Gastrocnemius medialis (tissue), 4 donors: ENCODE results near the gene ITPKB.
"Not testable (repeated sequence)": the region's sequence is repeated elsewhere in the genome, so short reads cannot be mapped to it uniquely, and the experiment has no call there.

ENCODE experiments used
- POLR2A ChIP-seq, 2 donors: fragments of 450-650 bp; IDR thresholded peaks; one replicate each; pipeline ENCODE4 v1.6.1; 2017; ENCODE audit warnings: antibody characterized with exemption in 2 of 2, mild to moderate bottlenecking in 2 of 2, moderate library complexity in 2 of 2
- TF ChIP-seq, protein P1 (sequence below), 5 experiments: fragments of 450-650 bp in 3 of 5; fragments of 200-600 bp in 2 of 5; sonication (generic) in 2 of 5; IDR thresholded peaks in 4 of 5; conservative IDR thresholded peaks in 1 of 5; 1 replicate in 4 of 5; 2 replicates in 1 of 5; pipeline ENCODE4 v1.5.1; 2016 to 2019; ENCODE audit warnings: antibody characterized with exemption in 5 of 5, mild to moderate bottlenecking in 3 of 5, moderate library complexity in 3 of 5

DNA sequence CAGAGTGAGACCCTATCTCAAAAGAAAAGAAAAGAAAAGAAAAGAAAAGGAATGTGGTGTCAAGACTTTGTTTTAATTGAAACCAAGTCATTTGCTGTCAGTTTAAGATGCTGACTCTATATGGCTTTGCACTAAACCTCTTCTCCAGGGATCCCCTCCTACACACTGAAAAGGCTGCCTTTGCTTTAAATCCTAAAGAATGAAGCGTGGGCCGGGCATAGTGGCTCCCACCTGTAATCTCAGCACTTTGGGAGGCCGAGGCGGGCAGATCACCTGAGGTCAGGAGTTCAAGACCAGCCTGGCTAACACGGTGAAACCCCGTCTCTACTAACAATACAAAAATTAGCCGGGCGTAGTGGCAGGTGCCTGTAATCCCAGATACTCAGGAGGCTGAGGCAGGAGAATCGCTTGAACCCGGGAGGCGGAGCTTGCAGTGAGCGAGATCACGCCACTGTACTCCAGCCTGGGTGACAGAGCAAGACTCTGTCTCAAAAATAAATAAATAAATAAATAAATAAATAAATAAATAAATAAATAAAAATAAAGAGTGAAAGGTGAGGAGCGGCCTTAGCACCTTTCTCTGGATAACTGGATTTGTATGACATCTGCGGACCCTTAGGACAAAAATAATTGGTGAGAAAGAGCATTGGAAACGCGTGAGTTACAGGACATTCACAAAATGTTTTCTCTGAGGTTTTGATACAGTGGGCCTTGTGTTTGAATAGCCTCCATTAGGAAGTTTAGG, 8.6 kb upstream of the ITPKB start:
- TF ChIP-seq POLR2A (IDR thresholded peaks at IDR 0.05), result not testable (repeated sequence)
- TF ChIP-seq, protein P1, sequence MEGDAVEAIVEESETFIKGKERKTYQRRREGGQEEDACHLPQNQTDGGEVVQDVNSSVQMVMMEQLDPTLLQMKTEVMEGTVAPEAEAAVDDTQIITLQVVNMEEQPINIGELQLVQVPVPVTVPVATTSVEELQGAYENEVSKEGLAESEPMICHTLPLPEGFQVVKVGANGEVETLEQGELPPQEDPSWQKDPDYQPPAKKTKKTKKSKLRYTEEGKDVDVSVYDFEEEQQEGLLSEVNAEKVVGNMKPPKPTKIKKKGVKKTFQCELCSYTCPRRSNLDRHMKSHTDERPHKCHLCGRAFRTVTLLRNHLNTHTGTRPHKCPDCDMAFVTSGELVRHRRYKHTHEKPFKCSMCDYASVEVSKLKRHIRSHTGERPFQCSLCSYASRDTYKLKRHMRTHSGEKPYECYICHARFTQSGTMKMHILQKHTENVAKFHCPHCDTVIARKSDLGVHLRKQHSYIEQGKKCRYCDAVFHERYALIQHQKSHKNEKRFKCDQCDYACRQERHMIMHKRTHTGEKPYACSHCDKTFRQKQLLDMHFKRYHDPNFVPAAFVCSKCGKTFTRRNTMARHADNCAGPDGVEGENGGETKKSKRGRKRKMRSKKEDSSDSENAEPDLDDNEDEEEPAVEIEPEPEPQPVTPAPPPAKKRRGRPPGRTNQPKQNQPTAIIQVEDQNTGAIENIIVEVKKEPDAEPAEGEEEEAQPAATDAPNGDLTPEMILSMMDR (IDR thresholded peaks at IDR 0.05 in 4 of 5, conservative IDR thresholded peaks at IDR 0.05 in 1 of 5), result not testable (repeated sequence)
